Fibroblast of skin of left biceps (primary cell): ENCODE measurements around the gene CUL9.

Experiments
- DNase-seq, 2 experiments: peaks; one replicate each; pipeline ENCODE4 v3.0.0-alpha.2; 2013; ENCODE audit warnings: low read depth in 2 of 2

The CUL9 gene

GRCh38 chr6:43173591-43174262, 8.3 kb upstream of the CUL9 start:
- DNase-seq = no peak

GRCh38 chr6:43174263-43175112, 7.5 kb upstream of the CUL9 start:
- peak; percentile 95 for DNase-seq

- DNase-seq = no peak
These were observed 6.1 kb upstream of the CUL9 start for GRCh38 chr6:43175676-43176422.

GRCh38 chr6:43176423-43176786, 5.6 kb upstream of the CUL9 start:
- no peak for DNase-seq

GRCh38 chr6:43178150-43178549, 3.8 kb upstream of the CUL9 start:
- no peak for DNase-seq

- DNase-seq = no peak
These were observed 2.8 kb upstream of the CUL9 start for GRCh38 chr6:43178951-43179830.

GRCh38 chr6:43180058-43180457, 1.9 kb upstream of the CUL9 start:
- no peak for DNase-seq

GRCh38 chr6:43180985-43181384, 1.0 kb upstream of the CUL9 start:
- DNase-seq = no peak

- no peak for DNase-seq
These were observed 415 bp upstream of the CUL9 start for GRCh38 chr6:43181621-43181941.

GRCh38 chr6:43183441-43183840, 1.4 kb downstream of the CUL9 start:
- DNase-seq = no peak

- no peak for DNase-seq
These were observed 2.4 kb downstream of the CUL9 start for GRCh38 chr6:43184268-43184985.

GRCh38 chr6:43185391-43185985, 3.5 kb downstream of the CUL9 start:
- no peak for DNase-seq

GRCh38 chr6:43186019-43186418, 4.0 kb downstream of the CUL9 start:
- no peak for DNase-seq

GRCh38 chr6:43186706-43187105, 4.7 kb downstream of the CUL9 start:
- no peak for DNase-seq

- no peak for DNase-seq
These were observed 5.8 kb downstream of the CUL9 start for GRCh38 chr6:43187821-43188220.

- DNase-seq = no peak
These were observed 6.4 kb downstream of the CUL9 start for GRCh38 chr6:43188426-43188825.

GRCh38 chr6:43189776-43190304, 7.8 kb downstream of the CUL9 start:
- no peak for DNase-seq

GRCh38 chr6:43192911-43193310, 10.9 kb downstream of the CUL9 start:
- DNase-seq = no peak

GRCh38 chr6:43193929-43194328, 11.9 kb downstream of the CUL9 start:
- DNase-seq = no peak

- DNase-seq = no peak
These were observed 14.3 kb downstream of the CUL9 start for GRCh38 chr6:43196337-43196736.
